Keratinocyte (primary cell): Measurements from ENCODE around the gene DPP10.

Experiments used
- CTCF ChIP-seq, 3 experiments: IDR thresholded peaks in 1 of 3; conservative IDR thresholded peaks in 1 of 3; optimal IDR thresholded peaks in 1 of 3; 2 replicates in 2 of 3; 3 replicates in 1 of 3; pipeline versions ENCODE3 to v1.5.1; 2011; ENCODE audit warnings: low read length in 3 of 3, mild to moderate bottlenecking in 3 of 3, moderate library complexity in 2 of 3, control low read depth in 1 of 3, inconsistent platforms in 1 of 3; ENCODE audit not compliant: insufficient read depth in 2 of 3; ENCODE audit errors: extremely low read depth in 1 of 3
- EZH2 ChIP-seq: IDR thresholded peaks from one replicate; pipeline ENCODE4 v1.6.1; 2012; ENCODE audit warnings: inconsistent platforms, mild to moderate bottlenecking, low read length, moderate library complexity

DNA sequence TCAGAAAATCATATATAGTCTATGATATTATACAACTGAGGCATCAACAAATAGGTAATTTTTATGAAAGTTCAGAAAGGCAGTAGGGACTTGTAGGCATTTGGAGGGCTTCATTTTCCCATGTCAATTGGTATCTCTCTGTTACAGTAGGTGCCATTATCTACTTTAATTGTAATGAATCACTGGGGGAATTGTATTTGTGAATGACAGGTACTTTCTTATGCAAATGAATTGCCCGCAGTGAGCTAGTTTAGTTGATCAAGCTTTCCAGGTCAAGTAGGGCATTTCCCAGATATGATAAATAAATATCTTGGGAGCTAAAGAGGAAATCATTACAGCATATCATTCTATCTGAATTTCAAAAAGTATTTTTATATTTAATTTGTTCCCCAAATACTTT lies 1116.3 kb downstream of the DPP10 start:
- no peak for TF ChIP-seq CTCF (optimal IDR thresholded peaks at IDR 0.05 in 1 of 3, IDR thresholded peaks at IDR 0.05 in 1 of 3, conservative IDR thresholded peaks at IDR 0.05 in 1 of 3; ENCODE audit: extremely low read depth in 1 of 3, insufficient read depth in 2 of 3, low read length in 3 of 3)
- TF ChIP-seq EZH2, result no peak
